GM13976 (cell line): ENCODE results near the gene KCNMA1.

Source experiments
- DNase-seq: peaks from one replicate; pipeline ENCODE4 v3.0.0; 2012; ENCODE audit warnings: low spot score
- CTCF ChIP-seq: IDR thresholded peaks from 2 replicates; pipeline ENCODE4 v1.5.1; 2012; ENCODE audit warnings: borderline replicate concordance, mild to moderate bottlenecking; ENCODE audit not compliant: insufficient read depth; ENCODE audit errors: extremely low read depth, missing control alignments, control extremely low read depth
- in situ Hi-C: fragments of 300-500 bp; cut with MboI; formaldehyde crosslinking; loops from one replicate; pipeline ENCODE4 v1.12.0; 2022; ENCODE audit warnings: low sequenced_read_pairs, mixed read lengths, inconsistent platforms; ENCODE audit not compliant: unreplicated experiment

The KCNMA1 gene

DNA sequence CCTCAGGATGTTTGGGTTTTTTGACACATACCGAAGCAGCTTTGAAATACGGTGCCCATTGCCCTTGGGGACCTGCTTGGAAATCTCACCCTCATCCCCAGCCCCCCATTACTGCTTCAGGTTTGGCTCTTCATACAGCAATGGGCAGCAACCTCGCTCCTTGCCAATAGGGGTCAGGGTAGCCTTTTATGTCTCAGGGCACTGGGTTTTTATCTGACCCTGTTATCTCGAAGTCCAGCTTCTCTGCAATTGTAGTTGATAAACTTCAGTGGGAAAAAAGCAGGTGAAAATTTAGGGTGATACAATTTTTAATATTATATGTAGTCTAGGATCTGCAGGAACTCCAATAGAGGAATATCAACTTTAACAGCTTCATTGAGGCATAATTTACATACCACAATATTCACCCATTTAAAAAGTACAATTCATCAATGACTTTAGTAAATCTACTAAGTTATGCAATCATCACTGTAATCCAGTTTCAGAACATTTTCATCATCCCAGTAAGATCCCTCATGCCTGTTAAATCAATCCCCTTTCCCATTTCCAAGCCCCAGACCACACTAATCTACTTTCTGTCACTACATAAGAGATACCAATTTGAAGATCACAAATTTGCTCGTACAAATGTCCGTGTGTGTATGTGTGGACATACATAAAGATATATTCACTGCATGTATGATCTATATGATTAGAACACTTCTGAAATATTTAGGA, 386.2 kb downstream of the KCNMA1 start:
- in situ Hi-C loops = no loop called here
- no peak for DNase-seq
- TF ChIP-seq CTCF = peak; percentile 45

GRCh38 chr10:77249901-77250459, 387.6 kb downstream of the KCNMA1 start:
- no peak for DNase-seq
- no peak for TF ChIP-seq CTCF
- in situ Hi-C loops = no loop called here

DNA sequence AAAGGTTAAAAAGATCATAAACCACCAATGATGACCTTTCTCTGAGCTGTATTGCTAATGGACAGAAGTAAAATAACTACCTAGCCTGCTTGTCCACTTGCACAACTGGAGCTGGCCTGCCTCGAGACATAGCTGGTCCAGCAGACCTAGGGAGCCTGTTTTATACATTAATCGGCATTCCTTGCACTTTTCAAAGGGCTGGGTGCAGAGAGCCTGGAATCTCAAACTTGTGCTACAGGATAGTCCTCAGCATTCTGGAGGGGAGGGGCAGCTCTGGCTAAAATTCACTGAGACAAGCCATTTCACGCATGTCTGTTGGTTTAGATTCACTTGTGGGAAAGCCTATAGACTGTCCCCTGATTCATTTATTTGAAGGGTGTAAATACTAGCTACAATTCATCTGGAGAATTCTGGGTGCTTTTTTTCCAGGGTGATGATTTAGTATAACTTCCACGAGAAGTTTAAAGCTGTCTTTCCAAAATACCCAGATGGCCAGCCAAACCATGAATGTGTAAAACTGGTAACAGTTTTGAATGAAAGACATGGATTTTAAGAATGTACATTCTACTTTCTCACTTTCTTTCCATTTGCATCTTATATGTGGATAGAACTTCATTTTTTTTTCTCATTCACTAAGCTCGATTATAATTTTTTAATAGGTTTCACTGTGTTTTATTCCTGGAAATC, 389.4 kb downstream of the KCNMA1 start:
- TF ChIP-seq CTCF = no peak
- DNase-seq = no peak
- in situ Hi-C loops = no loop called here

DNA sequence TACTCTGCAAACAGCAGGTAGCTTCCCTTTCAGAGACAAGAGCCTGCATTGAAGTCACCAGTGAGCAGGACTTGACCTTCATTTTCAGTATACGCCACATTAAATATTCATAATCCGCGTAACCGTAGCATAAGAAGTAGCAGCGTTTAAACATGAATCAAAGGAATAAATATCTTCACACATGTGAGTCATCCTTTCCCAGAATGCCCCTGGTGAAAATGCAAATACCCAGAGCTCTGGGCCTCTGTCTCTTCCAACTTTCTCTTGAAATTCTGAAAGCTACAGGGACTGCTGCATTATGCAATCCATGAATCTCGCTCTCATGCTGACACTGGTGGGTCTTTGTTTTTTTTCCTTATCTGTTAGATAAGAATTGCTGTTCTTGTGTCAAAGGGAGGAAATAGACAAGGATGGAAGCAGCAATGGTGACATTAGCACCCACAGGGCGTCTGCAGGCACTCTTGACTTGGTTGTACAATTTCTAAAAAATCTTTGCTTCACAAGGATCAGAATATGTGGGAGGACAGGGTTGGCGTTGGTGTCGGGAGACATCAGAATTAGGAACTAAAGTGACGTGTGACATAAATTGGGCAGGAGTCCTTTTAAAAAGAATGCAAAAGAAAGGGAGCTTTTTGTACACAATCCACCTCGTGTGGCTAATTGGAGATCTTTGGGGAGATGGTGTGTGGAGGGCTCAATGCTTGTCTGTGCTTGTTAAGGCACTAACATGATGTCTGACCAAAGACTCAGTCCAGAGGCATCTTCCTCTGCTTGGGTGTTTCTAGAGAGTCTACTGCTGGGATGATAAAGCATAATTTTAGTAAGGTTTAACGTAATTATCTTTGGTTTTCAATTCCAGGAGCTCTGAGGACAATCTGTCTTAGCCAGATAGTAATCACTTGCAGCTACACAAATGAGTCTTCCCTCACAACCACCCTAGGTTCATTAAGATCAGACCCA, 390.3 kb downstream of the KCNMA1 start:
- in situ Hi-C loops = no loop called here

GRCh38 chr10:77245953-77246352, 391.7 kb downstream of the KCNMA1 start:
- in situ Hi-C loops = no loop called here
- DNase-seq = no peak
- TF ChIP-seq CTCF = no peak

More for the DNA sequence above, 390.3 kb downstream of the KCNMA1 start:
- TF ChIP-seq CTCF = no peak
- no peak for DNase-seq

- TF ChIP-seq CTCF = no peak
- DNase-seq = no peak
- in situ Hi-C loops = no loop called here
Observed at GRCh38 chr10:77244746-77245145, 392.9 kb downstream of the KCNMA1 start.
